WI38 (cell line): Measurements from ENCODE around the gene MELK.

Experiments used
- H3K4me3 ChIP-seq: 2 replicates; pipeline ENCODE4 v1.5.1; 2011; ENCODE audit warnings: low read depth, mild to moderate bottlenecking, control low read depth, low read length
- CTCF ChIP-seq: IDR thresholded peaks from 2 replicates; pipeline ENCODE4 v1.5.1; 2012; ENCODE audit warnings: low read depth, mild to moderate bottlenecking, control low read depth, low read length

Gene MELK

GRCh38 chr9:36592801-36593583, 20.3 kb downstream of the MELK start:
- no peak overlapping the region for H3K4me3 ChIP-seq
- no peak for TF ChIP-seq CTCF

GRCh38 chr9:36594213-36594612, 21.5 kb downstream of the MELK start:
- no peak for TF ChIP-seq CTCF

GRCh38 chr9:36597412-36598178, 24.9 kb downstream of the MELK start:
- no peak overlapping the region for H3K4me3 ChIP-seq

More at GRCh38 chr9:36594213-36594612, 21.5 kb downstream of the MELK start:
- no peak overlapping the region for H3K4me3 ChIP-seq

GRCh38 chr9:36598273-36598672, 25.6 kb downstream of the MELK start:
- H3K4me3 ChIP-seq: no peak overlapping the region
- no peak for TF ChIP-seq CTCF

More at GRCh38 chr9:36597412-36598178, 24.9 kb downstream of the MELK start:
- peak; percentile 76 for TF ChIP-seq CTCF

- TF ChIP-seq CTCF: no peak
- no peak overlapping the region for H3K4me3 ChIP-seq
Observed at GRCh38 chr9:36603006-36603405, 30.3 kb downstream of the MELK start.

GRCh38 chr9:36609306-36609705, 36.6 kb downstream of the MELK start:
- TF ChIP-seq CTCF: no peak

GRCh38 chr9:36622121-36622520, 49.4 kb downstream of the MELK start:
- no peak for TF ChIP-seq CTCF

More at GRCh38 chr9:36609306-36609705, 36.6 kb downstream of the MELK start:
- no peak overlapping the region for H3K4me3 ChIP-seq

More at GRCh38 chr9:36622121-36622520, 49.4 kb downstream of the MELK start:
- H3K4me3 ChIP-seq: no peak overlapping the region
